Esophagus squamous epithelium (tissue), 4 donors: ENCODE measurements around the gene MAMSTR.

Experiments
- CTCF ChIP-seq, 6 experiments: fragments of 450-650 bp in 4 of 6; fragments of 200-600 bp in 2 of 6; sonication (generic) in 2 of 6; IDR thresholded peaks; one replicate each; pipeline ENCODE4 v1.5.1; 2016 to 2019; ENCODE audit warnings: antibody characterized with exemption in 6 of 6, mild to moderate bottlenecking in 4 of 6, moderate library complexity in 4 of 6
- POLR2A ChIP-seq, 4 donors: fragments of 450-650 bp; IDR thresholded peaks; one replicate each; pipeline ENCODE4 v1.6.1; 2017; ENCODE audit warnings: antibody characterized with exemption in 4 of 4, mild to moderate bottlenecking in 4 of 4, moderate library complexity in 3 of 4

- TF ChIP-seq CTCF (IDR thresholded peaks at IDR 0.05) (no peak), POLR2A (IDR thresholded peaks at IDR 0.05) (no peak)
Measured at GRCh38 chr19:48715681-48716171, 3.8 kb downstream of the MAMSTR start.
